ENCODE data around the gene AVPR2.

GRCh38 chrX:153862369-153863250, 41.9 kb upstream of the AVPR2 start:
- TF ChIP-seq, protein P1, sequence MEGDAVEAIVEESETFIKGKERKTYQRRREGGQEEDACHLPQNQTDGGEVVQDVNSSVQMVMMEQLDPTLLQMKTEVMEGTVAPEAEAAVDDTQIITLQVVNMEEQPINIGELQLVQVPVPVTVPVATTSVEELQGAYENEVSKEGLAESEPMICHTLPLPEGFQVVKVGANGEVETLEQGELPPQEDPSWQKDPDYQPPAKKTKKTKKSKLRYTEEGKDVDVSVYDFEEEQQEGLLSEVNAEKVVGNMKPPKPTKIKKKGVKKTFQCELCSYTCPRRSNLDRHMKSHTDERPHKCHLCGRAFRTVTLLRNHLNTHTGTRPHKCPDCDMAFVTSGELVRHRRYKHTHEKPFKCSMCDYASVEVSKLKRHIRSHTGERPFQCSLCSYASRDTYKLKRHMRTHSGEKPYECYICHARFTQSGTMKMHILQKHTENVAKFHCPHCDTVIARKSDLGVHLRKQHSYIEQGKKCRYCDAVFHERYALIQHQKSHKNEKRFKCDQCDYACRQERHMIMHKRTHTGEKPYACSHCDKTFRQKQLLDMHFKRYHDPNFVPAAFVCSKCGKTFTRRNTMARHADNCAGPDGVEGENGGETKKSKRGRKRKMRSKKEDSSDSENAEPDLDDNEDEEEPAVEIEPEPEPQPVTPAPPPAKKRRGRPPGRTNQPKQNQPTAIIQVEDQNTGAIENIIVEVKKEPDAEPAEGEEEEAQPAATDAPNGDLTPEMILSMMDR (IDR thresholded peaks at IDR 0.05) = no peak
- TF ChIP-seq POLR2AphosphoS5 (IDR thresholded peaks at IDR 0.05) (no peak), EP300 (IDR thresholded peaks at IDR 0.05) (no peak)

Data from upper lobe of left lung (tissue), 4 donors.